OCI-LY7 (cell line): Measurements from ENCODE around the gene GAPDH. TPM values are rescaled to one million over a fixed set of nuclear protein-coding genes. Genes with fewer than 3 reads are reported as not detected.
"Not testable (repeated sequence)": the region's sequence is repeated elsewhere in the genome, so short reads cannot be mapped to it uniquely, and the experiment has no call there.

Experiments
- BruUV-seq: library from RNA; stranded (reverse); fragments of 400-500 nt; replicated peaks from 2 replicates; lab custom pipeline; 2021; lab: Mats Ljungman, UMichigan
- CTCF ChIA-PET: fragments of 300-600 bp; sonication (Branson Sonifier 250); formaldehyde crosslinking; loops from one replicate; lab custom pipeline; 2022; ENCODE audit warnings: antibody characterized with exemption; ENCODE audit not compliant: unreplicated experiment; lab: Charles Lee
- POLR2A ChIA-PET: fragments of 300-600 bp; sonication (Branson Sonifier 250); formaldehyde crosslinking; loops from one replicate; lab custom pipeline; 2022; ENCODE audit warnings: antibody characterized with exemption; lab: Charles Lee
- DNase-seq: peaks from one replicate; pipeline ENCODE4 v3.0.0-alpha.2; 2015; ENCODE audit warnings: low spot score
- H2AFZ ChIP-seq: fragments of 200-600 bp; sonication (generic), shearing (Covaris generic); 2 replicates; pipeline ENCODE4 v1.6.1; 2014; ENCODE audit warnings: mild to moderate bottlenecking, antibody characterized with exemption, low read length, moderate library complexity
- H3K27ac ChIP-seq: fragments of 200-600 bp; sonication (generic); 2 replicates; pipeline ENCODE4 v1.5.1; 2014; ENCODE audit warnings: mixed run types, low read depth, mild to moderate bottlenecking, moderate library complexity, low read length, inconsistent platforms; ENCODE audit not compliant: poor library complexity, severe bottlenecking
- H3K36me3 ChIP-seq: fragments of 200-600 bp; sonication (generic); 2 replicates; pipeline ENCODE4 v1.6.1; 2014; ENCODE audit warnings: mild to moderate bottlenecking, antibody characterized with exemption, low read length, moderate library complexity, mixed read lengths; ENCODE audit not compliant: insufficient read depth
- H3K4me1 ChIP-seq: fragments of 200-600 bp; sonication (generic); 2 replicates; pipeline ENCODE4 v1.5.1; 2014; ENCODE audit warnings: mild to moderate bottlenecking, low read length; ENCODE audit not compliant: insufficient read depth, poor library complexity, severe bottlenecking
- H3K4me2 ChIP-seq: fragments of 200-600 bp; sonication (generic); 2 replicates; pipeline ENCODE4 v1.6.1; 2014; ENCODE audit warnings: mild to moderate bottlenecking, low read length
- H3K4me3 ChIP-seq: fragments of 200-600 bp; sonication (generic); 2 replicates; pipeline ENCODE4 v1.5.1; 2014; ENCODE audit warnings: mild to moderate bottlenecking, low read depth, low read length; ENCODE audit not compliant: poor library complexity, severe bottlenecking
- H3K79me2 ChIP-seq: fragments of 200-600 bp; sonication (generic); 2 replicates; pipeline ENCODE4 v1.6.1; 2016; ENCODE audit warnings: low read depth, mild to moderate bottlenecking, low read length, moderate library complexity, mixed read lengths; ENCODE audit not compliant: insufficient read depth
- H3K9me2 ChIP-seq: fragments of 200-600 bp; sonication (generic); 2 replicates; pipeline ENCODE4 v1.6.1; 2016; ENCODE audit warnings: mild to moderate bottlenecking, low read length, mixed read lengths; ENCODE audit not compliant: insufficient read depth
- H3K9me3 ChIP-seq: fragments of 200-600 bp; sonication (generic); 2 replicates; pipeline ENCODE4 v1.6.1; 2014; ENCODE audit warnings: mild to moderate bottlenecking, mixed run types, low read length, mixed read lengths
- H4K20me1 ChIP-seq: fragments of 200-600 bp; sonication (generic); 2 replicates; pipeline ENCODE4 v1.6.1; 2014; ENCODE audit warnings: mild to moderate bottlenecking, antibody characterized with exemption, low read length, moderate library complexity, mixed read lengths; ENCODE audit not compliant: insufficient read depth
- EZH2phosphoT487 ChIP-seq: fragments of 200-600 bp; sonication (generic); IDR thresholded peaks from 2 replicates; pipeline ENCODE4 v1.6.1; 2018; ENCODE audit warnings: low read depth, borderline replicate concordance, mild to moderate bottlenecking, mixed run types, antibody characterized with exemption, low read length, moderate library complexity, mixed read lengths
- intact Hi-C: fragments of 100-400 bp; cut with micrococcal nuclease; formaldehyde crosslinking; loops from one replicate; pipeline ENCODE4 v1.10.0; 2022; ENCODE audit not compliant: unreplicated experiment
- total RNA-seq, 2 experiments: library from RNA; depleted of rRNA in 1 of 2; stranded (reverse); fragments of >200 nt in 1 of 2; shearing (Covaris generic) in 1 of 2; gene quantifications; 2 replicates each; pipeline ENCODE4 v1.2.3, GENCODE V29; 2014 to 2022
- TF ChIP-seq, protein P1 (sequence below): fragments of 200-600 bp; sonication (generic); conservative IDR thresholded peaks from 2 replicates; pipeline ENCODE4 v1.5.1; 2014; ENCODE audit warnings: mild to moderate bottlenecking, antibody characterized with exemption, low read length, moderate library complexity, mixed read lengths

The GAPDH gene
- total RNA-seq, 2 experiments from 2014 or later, result 3,801 to 4,502 TPM

GRCh38 chr12:6537580-6538419, 3.5 kb downstream of the GAPDH start:
- H2AFZ ChIP-seq, H3K9me3 ChIP-seq, H3K9me2 ChIP-seq: not testable (repeated sequence)
- Histone ChIP-seq H3K4me1 (peaks cover 58% of the 10 kb centered on the region), H4K20me1 (peaks cover 11% of the 10 kb centered on the region; the same call in 1 of the 2 replicates), H3K79me2 (peaks cover 31% of the 10 kb centered on the region), H3K27ac (peak overlapping the region; percentile 95), H3K36me3 (peaks cover 73% of the 10 kb centered on the region), H3K4me3 (peak overlapping the region; percentile 93), H3K4me2 (peak overlapping the region; percentile 93)
- DNase-seq, result peak; percentile 90
- ChIA-PET POLR2A (interaction anchor here (0.6 to 1.0 kb wide), 3 partner anchors 42 to 393 kb away, joined by 3 to 5 read pairs (median 4); no protein-coding TSS in a partner anchor), CTCF (interaction anchor here (0.6 to 1.6 kb wide), 4 partner anchors 15 to 114 kb away, joined by 3 to 4 read pairs (median 3); no protein-coding TSS in a partner anchor)
- TF ChIP-seq, protein P1, sequence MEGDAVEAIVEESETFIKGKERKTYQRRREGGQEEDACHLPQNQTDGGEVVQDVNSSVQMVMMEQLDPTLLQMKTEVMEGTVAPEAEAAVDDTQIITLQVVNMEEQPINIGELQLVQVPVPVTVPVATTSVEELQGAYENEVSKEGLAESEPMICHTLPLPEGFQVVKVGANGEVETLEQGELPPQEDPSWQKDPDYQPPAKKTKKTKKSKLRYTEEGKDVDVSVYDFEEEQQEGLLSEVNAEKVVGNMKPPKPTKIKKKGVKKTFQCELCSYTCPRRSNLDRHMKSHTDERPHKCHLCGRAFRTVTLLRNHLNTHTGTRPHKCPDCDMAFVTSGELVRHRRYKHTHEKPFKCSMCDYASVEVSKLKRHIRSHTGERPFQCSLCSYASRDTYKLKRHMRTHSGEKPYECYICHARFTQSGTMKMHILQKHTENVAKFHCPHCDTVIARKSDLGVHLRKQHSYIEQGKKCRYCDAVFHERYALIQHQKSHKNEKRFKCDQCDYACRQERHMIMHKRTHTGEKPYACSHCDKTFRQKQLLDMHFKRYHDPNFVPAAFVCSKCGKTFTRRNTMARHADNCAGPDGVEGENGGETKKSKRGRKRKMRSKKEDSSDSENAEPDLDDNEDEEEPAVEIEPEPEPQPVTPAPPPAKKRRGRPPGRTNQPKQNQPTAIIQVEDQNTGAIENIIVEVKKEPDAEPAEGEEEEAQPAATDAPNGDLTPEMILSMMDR, result peak; percentile 86
- intact Hi-C loops, result loop anchor here (1.0 kb wide), 1 partner anchor 114 kb away; no protein-coding TSS in a partner anchor
- BruUV-seq, result TSS peak; percentile 95

DNA sequence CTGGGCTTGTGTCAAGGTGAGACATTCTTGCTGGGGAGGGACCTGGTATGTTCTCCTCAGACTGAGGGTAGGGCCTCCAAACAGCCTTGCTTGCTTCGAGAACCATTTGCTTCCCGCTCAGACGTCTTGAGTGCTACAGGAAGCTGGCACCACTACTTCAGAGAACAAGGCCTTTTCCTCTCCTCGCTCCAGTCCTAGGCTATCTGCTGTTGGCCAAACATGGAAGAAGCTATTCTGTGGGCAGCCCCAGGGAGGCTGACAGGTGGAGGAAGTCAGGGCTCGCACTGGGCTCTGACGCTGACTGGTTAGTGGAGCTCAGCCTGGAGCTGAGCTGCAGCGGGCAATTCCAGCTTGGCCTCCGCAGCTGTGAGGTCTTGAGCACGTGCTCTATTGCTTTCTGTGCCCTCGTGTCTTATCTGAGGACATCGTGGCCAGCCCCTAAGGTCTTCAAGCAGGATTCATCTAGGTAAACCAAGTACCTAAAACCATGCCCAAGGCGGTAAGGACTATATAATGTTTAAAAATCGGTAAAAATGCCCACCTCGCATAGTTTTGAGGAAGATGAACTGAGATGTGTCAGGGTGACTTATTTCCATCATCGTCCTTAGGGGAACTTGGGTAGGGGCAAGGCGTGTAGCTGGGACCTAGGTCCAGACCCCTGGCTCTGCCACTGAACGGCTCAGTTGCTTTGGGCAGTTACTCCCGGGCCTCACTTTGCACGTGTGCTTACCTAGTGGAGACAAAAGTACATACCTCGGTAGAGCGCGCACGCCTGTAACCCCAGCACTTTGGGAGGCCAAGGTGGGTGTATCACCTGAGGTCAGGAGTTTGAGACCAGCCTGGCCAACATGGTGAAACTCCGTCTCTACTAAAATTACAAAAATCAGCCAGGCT, 4.3 kb downstream of the GAPDH start:
- Histone ChIP-seq H3K9me2 (no peaks in the 10 kb centered on the region), H3K9me3 (no peaks in the 10 kb centered on the region), H3K4me1 (peaks cover 56% of the 10 kb centered on the region), H4K20me1 (peaks cover 11% of the 10 kb centered on the region; the same call in 1 of the 2 replicates), H3K4me2 (peak overlapping the region; percentile 93), H3K36me3 (peaks cover 77% of the 10 kb centered on the region), H2AFZ (no peak overlapping the region), H3K27ac (peak overlapping the region; percentile 95), H3K4me3 (no peak overlapping the region), H3K79me2 (peaks cover 26% of the 10 kb centered on the region)
- DNase-seq, result peak; percentile 48
- ChIA-PET POLR2A (interaction anchor here (0.6 to 1.7 kb wide), 6 partner anchors 8 to 393 kb away, joined by 3 to 6 read pairs (median 4); partner anchors contain the start of gene CD27), CTCF (interaction anchor here (0.6 to 1.6 kb wide), 5 partner anchors 9 to 115 kb away, joined by 3 to 4 read pairs (median 3); no protein-coding TSS in a partner anchor)
- intact Hi-C loops, result loop anchor here (1.0 kb wide), 1 partner anchor 115 kb away; no protein-coding TSS in a partner anchor
- TF ChIP-seq, protein P1, result no peak
- no peak for TF ChIP-seq EZH2phosphoT487
- BruUV-seq, result no TSS peak
